GM18858 (cell line): Measurements from ENCODE around the gene NOS3.

Source experiments
- ATAC-seq: cut with Tn5 transposase; IDR thresholded peaks from one replicate; pipeline ENCODE4 v1.9.1; 2021; ENCODE audit not compliant: unreplicated experiment

NOS3 gene

DNA sequence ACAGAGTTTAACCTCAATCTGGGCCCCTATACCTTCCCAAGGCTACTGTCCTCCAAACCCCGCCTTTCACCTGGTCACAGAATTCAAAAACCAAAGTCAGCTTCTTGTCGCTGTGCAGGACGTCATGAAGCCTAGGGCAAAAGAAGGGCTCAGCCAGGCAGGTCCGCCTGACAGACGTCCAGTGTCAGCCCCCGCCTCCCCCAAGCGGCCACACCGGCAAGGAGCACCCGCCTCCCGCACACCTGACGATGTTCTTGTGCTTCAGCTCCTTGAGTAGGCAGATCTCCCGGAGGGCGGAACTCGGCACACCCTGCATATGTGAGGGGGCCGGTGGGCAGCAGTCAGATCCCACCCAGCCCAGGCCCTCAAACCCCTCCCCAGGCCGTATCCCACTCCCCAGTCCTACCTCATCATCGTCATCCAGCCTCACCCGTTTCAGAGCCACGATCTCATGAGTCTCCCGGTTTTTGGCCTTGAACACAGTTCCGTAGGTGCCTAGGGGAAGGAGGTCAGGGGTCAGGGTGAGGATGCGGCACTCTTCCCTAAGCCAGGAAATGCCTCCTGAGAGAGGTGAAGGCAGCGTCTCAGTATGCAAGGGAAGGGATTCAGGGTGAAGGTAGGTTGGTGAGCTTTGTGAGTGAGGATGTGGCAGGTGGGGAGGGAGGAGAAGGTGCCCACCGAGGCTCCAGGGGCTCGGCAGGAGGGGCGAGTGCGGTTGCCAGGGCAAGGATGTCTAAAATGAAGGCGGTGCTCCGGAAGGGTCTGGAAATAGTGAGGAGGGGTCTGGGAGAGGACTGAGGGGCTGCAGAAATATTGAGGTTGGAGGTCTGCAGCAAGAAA is 66.1 kb downstream of the NOS3 start:
- no peak for ATAC-seq

DNA sequence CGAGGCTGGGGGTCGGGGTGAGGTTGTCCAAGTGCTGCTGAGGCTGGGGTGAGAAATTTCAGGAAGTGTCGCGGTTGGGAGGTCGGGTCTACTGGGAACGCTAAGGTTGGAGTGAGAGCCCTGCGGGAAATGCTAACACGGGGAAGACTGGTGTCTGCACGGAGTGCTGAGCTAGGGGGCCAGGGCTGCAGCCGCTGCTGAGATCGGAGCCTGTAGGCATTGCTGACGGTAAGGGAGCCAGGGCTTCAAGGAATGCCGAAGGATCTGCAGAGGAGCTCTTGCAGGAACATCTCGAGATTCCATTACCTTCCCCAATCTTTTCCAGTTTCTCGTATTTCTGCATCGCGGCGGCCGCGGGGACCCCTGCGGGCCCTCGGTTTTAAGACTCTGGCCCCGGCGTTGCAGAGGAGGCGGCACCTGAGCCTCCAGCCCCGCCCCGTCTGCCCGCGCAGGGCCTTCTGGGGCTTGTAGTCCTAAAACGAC is 66.7 kb downstream of the NOS3 start, which contains the start of gene CDK5:
TSS of gene CDK5 (minus strand) at position 392 of the 483 bp plus-strand sequence. CDS start at position 343, 49 bp downstream.
- peak; percentile 11 for ATAC-seq

DNA sequence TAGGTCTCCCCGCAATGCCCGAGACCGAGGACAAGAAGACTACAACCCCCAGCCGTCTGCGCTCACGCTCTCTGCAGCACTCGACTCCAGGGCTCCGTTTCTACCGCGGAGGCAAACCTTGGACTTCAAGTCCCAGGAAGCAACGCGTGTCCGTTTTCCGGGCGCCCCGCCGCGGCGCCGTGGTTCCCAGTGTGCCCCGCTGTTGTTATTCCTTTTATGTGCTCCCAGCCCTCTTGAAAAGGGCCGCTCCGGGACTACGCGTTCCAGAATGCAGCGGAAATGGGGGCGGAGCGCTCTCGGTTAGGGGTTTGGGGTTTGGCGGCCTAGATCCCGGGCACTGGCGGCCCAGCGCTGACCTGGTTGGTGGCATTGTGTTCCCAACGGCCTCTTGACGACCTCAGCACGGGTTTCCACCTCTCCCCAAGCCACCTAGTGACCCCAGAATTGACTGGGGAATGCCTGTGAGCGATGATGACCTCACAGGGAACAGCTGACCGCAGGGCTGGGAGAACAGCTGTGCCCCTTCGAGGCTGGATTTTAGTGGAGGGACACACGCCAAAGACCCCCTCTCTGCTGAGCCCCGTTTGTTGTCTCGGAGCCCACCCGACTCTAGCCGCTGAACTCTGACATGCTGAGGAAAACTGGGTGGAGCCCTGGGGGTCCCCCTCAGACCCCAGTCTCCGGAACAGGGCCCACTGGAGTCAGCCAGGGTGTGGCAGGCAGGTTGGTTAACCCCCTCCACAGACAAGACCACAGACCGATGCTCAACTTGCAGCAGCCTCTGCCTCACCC is 67.4 kb downstream of the NOS3 start:
- peak; percentile 81 for ATAC-seq

DNA sequence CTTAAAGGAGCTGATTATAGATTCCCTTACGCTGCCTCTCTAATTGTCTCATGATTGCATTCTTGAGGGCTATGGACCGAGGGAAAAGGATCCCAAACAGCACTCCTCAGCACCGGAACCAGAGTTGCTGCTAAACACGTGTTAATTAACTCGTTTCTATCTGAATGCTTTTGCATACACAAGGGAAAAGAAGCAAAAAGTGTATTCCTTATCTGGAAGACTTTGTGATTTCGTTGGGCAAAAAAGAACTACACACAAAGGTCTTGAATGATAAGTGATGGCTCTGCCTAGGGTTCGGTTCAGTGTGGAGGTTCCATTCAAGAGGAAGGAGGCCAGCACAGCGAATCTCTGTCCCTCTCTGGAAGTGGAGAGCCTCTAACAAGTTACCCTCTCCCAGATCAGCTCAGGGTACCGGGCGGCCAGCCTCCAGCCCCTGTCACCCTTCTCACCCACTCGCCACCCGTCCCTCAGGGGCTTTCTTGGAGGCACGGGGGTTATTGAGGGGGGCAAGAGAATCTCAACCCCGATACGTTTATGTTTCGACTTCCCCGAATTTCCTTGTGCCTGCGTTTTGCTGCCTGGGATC is 68.1 kb downstream of the NOS3 start:
- ATAC-seq = no peak

DNA sequence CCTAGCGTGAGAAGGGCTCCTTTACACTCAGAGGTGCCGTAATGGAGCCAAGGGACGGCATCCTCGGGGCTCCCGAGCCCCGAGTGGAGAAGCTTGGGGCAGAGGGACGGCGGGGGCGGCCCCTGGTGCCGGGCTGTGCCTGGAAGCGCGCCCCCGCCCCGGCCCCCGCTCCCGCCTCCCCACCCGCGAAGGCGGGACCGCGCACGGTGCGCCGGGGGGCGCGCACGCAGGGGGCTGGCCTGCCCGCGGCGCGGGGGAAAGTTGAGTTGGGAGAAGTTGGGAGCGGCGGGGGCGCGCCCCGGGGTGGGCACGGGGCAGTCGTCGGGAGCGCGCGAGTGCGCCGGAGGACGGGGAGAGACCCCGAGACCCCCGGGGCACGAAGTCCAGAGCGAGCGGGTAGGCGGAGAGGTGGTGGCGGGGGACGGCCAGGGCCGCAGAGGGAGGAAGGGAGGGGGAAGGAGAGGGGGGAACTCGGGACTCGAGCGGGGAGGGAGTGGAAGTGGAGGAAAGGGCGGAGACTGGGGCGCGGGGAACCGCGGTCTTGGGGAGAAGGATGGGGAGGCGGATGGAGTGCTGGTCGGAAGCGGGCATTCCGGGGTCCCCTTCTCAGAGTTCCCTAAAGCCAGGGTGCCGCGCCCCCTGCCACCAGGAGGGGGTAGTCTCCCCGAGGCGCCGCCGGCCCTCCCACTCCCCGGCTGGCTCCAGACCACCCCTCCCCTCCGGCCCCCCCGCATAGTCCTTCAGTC is 68.7 kb downstream of the NOS3 start, which contains the start of gene SLC4A2:
TSS of gene SLC4A2 (plus strand) at position 223 of the 746 bp plus-strand sequence. CDS start 2,399 bp downstream, outside the sequence.
- no peak for ATAC-seq

DNA sequence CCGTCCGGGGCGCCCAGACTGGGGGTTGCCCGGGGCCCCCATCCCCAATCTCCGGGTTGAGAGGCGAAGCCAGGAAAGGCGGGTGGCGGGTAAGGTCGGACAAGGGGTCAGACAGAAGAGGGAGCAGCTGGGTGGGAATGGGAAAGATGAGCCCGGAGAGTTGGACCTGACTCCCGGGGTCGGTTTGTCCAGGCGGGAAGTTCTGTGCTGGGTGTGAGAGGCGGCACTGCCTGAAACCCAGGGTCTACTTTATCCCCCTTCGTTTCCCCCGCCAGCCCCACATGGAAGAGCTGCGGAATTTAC is 69.2 kb downstream of the NOS3 start:
- ATAC-seq = no peak

DNA sequence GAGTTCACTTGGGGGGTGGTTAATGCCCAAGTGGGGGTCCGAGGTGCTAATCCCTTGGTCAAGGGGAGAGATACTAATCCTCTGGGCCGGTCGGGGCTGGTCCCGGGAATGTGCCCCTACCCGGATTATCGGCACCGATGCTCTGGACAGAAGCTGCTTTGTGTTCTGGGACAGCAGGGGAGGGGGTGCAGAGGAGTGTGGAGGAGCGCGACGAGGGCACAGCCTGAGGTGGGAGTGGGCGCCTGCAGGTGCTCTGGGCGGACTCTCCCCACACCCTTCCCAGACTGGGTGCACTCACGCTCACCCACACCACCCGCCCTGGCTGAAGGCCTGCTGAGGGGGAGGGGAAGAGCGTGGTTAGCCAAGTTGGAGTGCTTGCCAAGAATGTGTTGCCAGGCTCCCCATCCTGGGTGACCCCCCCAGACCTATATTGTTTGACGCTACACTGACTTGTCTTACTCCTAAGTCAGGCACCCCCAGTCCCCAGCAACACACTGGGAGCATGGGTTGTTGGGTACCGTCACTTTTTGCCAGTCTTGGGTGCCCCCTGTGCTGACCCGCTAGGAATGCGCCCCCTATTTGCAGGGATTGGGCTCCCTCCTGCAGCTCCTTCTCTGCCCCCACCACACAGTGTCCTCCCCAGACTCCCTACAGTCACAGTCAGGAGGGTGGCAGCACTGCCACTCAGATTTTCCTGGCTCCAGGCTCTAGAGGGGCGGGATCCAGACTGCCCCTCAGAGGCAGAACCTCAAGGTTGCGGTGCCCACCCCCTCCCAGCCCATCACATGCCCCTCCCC is 69.8 kb downstream of the NOS3 start:
- no peak for ATAC-seq

DNA sequence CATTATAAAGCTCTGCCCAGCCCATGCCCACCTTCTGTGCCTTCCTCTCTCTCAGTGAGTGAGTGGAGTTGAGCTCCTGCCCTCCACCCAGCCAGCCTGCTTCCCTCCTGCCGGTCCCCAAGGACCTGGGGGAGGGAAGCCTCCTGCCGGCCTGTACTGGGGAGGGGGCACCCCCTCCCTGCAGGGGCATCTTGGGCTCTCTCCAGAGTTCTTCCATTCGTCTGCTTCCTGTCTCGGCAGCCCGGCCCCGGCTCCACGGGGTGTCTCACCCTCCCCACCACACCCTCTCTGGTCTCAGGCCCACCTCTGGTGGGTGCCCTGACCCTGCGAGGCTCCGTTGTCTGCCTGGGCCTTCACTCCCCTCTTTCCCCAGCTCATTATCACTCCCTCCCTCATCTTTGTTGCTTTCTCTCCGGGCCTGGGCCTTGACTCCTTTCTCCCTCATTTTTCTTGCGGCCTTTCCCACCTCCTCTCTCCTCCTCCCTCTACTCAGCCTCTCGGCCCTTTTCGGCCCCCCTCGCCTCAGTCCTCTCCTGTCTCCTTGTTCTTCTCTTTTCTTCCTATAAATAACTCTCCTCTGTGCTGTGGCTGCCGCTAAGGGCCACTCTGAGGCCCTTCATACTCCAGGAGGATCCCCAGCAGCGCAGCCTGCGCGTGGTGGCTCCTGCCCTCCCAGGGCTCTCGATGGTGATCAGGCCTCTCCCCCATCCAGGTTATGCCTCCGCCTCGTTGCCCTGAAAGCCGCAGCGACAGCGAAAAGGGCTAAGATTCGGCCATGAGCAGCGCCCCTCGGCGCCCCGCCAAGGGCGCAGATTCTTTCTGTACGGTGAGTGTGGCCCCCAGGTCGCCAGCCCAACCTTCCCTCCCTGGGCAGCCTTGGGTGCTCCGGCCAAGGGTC is 70.6 kb downstream of the NOS3 start:
- no peak for ATAC-seq

GRCh38 chr7:151062111-151062398 is 71.2 kb downstream of the NOS3 start:
- ATAC-seq = no peak

- ATAC-seq = no peak
These were observed 71.8 kb downstream of the NOS3 start for GRCh38 chr7:151062399-151063211.

GRCh38 chr7:151063212-151063561 is 72.4 kb downstream of the NOS3 start:
- no peak for ATAC-seq
